Measurements from ENCODE around the gene ALMS1.
"Not testable (repeated sequence)": the region's sequence is repeated elsewhere in the genome, so short reads cannot be mapped to it uniquely, and the experiment has no call there.

DNA sequence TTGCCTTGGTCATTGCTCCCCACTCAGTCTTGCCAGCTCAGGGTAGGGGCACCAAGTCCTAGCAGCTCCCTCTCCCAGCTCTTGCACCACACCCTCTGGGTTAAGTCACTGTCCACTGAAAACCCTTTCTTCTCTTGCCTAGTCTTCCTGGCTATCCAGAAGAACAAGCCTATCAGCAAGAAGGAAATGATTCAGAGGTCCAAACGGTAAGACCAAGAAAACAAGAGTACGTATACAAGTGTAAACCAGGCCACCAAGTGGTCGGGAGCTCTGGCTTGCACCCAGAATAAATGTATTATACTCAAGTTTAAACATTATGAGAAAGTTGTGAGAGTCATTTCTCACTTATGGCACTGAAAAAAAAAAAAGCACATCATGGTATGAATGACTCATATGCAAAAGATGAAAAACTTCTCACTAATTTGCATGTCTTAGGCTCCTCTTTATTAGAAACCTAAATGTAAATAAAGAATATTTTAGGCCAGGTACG lies 217.5 kb downstream of the ALMS1 start:
- not testable (repeated sequence) for TF ChIP-seq POLR2A (IDR thresholded peaks at IDR 0.05; ENCODE audit: low read depth, low read length); EZH2 (IDR thresholded peaks at IDR 0.05; ENCODE audit: borderline replicate concordance, low read depth, low read length, severe bottlenecking); POLR2AphosphoS5 (IDR thresholded peaks at IDR 0.05; ENCODE audit: insufficient read depth, low read depth, low read length)
- TF ChIP-seq, protein P1, sequence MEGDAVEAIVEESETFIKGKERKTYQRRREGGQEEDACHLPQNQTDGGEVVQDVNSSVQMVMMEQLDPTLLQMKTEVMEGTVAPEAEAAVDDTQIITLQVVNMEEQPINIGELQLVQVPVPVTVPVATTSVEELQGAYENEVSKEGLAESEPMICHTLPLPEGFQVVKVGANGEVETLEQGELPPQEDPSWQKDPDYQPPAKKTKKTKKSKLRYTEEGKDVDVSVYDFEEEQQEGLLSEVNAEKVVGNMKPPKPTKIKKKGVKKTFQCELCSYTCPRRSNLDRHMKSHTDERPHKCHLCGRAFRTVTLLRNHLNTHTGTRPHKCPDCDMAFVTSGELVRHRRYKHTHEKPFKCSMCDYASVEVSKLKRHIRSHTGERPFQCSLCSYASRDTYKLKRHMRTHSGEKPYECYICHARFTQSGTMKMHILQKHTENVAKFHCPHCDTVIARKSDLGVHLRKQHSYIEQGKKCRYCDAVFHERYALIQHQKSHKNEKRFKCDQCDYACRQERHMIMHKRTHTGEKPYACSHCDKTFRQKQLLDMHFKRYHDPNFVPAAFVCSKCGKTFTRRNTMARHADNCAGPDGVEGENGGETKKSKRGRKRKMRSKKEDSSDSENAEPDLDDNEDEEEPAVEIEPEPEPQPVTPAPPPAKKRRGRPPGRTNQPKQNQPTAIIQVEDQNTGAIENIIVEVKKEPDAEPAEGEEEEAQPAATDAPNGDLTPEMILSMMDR (IDR thresholded peaks at IDR 0.05; ENCODE audit: extremely low read depth in 1 of 2, insufficient read depth in 1 of 2, low read depth in 1 of 2, low read length in 2 of 2), result not testable (repeated sequence)
- TF ChIP-seq, protein P2, sequence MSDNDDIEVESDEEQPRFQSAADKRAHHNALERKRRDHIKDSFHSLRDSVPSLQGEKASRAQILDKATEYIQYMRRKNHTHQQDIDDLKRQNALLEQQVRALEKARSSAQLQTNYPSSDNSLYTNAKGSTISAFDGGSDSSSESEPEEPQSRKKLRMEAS (IDR thresholded peaks at IDR 0.05; ENCODE audit: insufficient read depth, insufficient read length), result not testable (repeated sequence)
